Measurements from ENCODE around the gene CNTN4.
A peak's percentile ranks its signal among the peaks of the same experiment; 100 is the strongest.

Gene CNTN4

GRCh38 chr3:2283818-2284217 lies 185.2 kb downstream of the CNTN4 start:
- no peak for DNase-seq

GRCh38 chr3:2300938-2301337 lies 202.3 kb downstream of the CNTN4 start:
- no peak for DNase-seq

- DNase-seq = no peak
Measured at GRCh38 chr3:2301361-2301760, 202.7 kb downstream of the CNTN4 start.

GRCh38 chr3:2303566-2303965 lies 204.9 kb downstream of the CNTN4 start:
- no peak for DNase-seq

GRCh38 chr3:2311022-2311421 lies 212.4 kb downstream of the CNTN4 start:
- DNase-seq = peak; percentile 42

GRCh38 chr3:2317521-2317920 lies 218.9 kb downstream of the CNTN4 start:
- no peak for DNase-seq

GRCh38 chr3:2334921-2335320 lies 236.3 kb downstream of the CNTN4 start:
- no peak for DNase-seq

GRCh38 chr3:2343031-2343682 lies 244.5 kb downstream of the CNTN4 start:
- DNase-seq = no peak

GRCh38 chr3:2352134-2352762 lies 253.6 kb downstream of the CNTN4 start:
- no peak for DNase-seq

- no peak for DNase-seq
Measured at GRCh38 chr3:2354702-2355101, 256.0 kb downstream of the CNTN4 start.

- DNase-seq = no peak
Measured at GRCh38 chr3:2356298-2356950, 257.8 kb downstream of the CNTN4 start.

- DNase-seq = no peak
Measured at GRCh38 chr3:2360815-2361214, 262.1 kb downstream of the CNTN4 start.

GRCh38 chr3:2362122-2362521 lies 263.5 kb downstream of the CNTN4 start:
- no peak for DNase-seq

GRCh38 chr3:2363854-2364253 lies 265.2 kb downstream of the CNTN4 start:
- DNase-seq = no peak

- DNase-seq = no peak
Measured at GRCh38 chr3:2370317-2370716, 271.7 kb downstream of the CNTN4 start.

GRCh38 chr3:2372306-2372705 lies 273.6 kb downstream of the CNTN4 start:
- DNase-seq = no peak

GRCh38 chr3:2375376-2375775 lies 276.7 kb downstream of the CNTN4 start:
- no peak for DNase-seq

GRCh38 chr3:2377281-2377680 lies 278.6 kb downstream of the CNTN4 start:
- no peak for DNase-seq

- DNase-seq = no peak
Measured at GRCh38 chr3:2390926-2391532, 292.4 kb downstream of the CNTN4 start.

GRCh38 chr3:2391896-2392295 lies 293.2 kb downstream of the CNTN4 start:
- no peak for DNase-seq

GRCh38 chr3:2392981-2393380 lies 294.3 kb downstream of the CNTN4 start:
- peak; percentile 52 for DNase-seq

- DNase-seq = no peak
Measured at GRCh38 chr3:2415083-2415482, 316.4 kb downstream of the CNTN4 start.

GRCh38 chr3:2420919-2421318 lies 322.3 kb downstream of the CNTN4 start:
- no peak for DNase-seq

GRCh38 chr3:2423143-2423542 lies 324.5 kb downstream of the CNTN4 start:
- peak; percentile 26 for DNase-seq
